H1 (cell line): ENCODE data around the gene CRABP2. TPM values are rescaled to one million over a fixed set of nuclear protein-coding genes. Genes with fewer than 3 reads are reported as not detected.

Experiments
- ATF2 ChIP-seq: IDR thresholded peaks from 2 replicates; pipeline ENCODE4 v1.6.1; 2012; ENCODE audit warnings: low read length, inconsistent platforms
- BCL11A ChIP-seq, 2 experiments: IDR thresholded peaks; one replicate each; pipeline ENCODE4 v1.6.1; 2011; ENCODE audit warnings: low read depth in 2 of 2, low read length in 2 of 2, mild to moderate bottlenecking in 2 of 2
- CHD1 ChIP-seq: IDR thresholded peaks from 2 replicates; pipeline ENCODE4 v1.6.1; 2012; ENCODE audit warnings: low read depth, low read length, improper control_type of control experiment
- CHD2 ChIP-seq: IDR thresholded peaks from 2 replicates; pipeline ENCODE4 v1.6.1; 2012; ENCODE audit warnings: low read length, improper control_type of control experiment
- CTBP2 ChIP-seq: IDR thresholded peaks from 2 replicates; pipeline ENCODE4 v1.7.0; 2011; ENCODE audit warnings: borderline replicate concordance, mild to moderate bottlenecking, moderate library complexity, mixed read lengths, low read length; ENCODE audit not compliant: insufficient read depth, insufficient read length
- E2F6 ChIP-seq: IDR thresholded peaks from 2 replicates; pipeline ENCODE4 v1.6.1; 2012; ENCODE audit warnings: inconsistent platforms
- EP300 ChIP-seq, 2 experiments: IDR thresholded peaks; 1 replicate in 1 of 2; 2 replicates in 1 of 2; pipeline ENCODE4 v1.6.1; 2011 to 2012; ENCODE audit warnings: low read depth in 2 of 2, low read length in 2 of 2, mild to moderate bottlenecking in 2 of 2, borderline replicate concordance in 1 of 2, inconsistent platforms in 1 of 2, moderate library complexity in 1 of 2
- EZH2 ChIP-seq: fragments of 200-600 bp; sonication (generic); IDR thresholded peaks from 2 replicates; pipeline ENCODE4 v1.7.1; 2012; ENCODE audit warnings: low read depth, mild to moderate bottlenecking, moderate library complexity, low read length, inconsistent platforms; ENCODE audit not compliant: severe bottlenecking
- HDAC6 ChIP-seq: IDR thresholded peaks from one replicate; pipeline ENCODE4 v1.7.1; 2012; ENCODE audit warnings: low read depth, mild to moderate bottlenecking, inconsistent platforms, low read length, moderate library complexity
- JUN ChIP-seq: IDR thresholded peaks from 2 replicates; pipeline ENCODE4 v1.6.1; 2011; ENCODE audit warnings: low read depth, mild to moderate bottlenecking, improper control_type of control experiment, low read length
- JUND ChIP-seq: IDR thresholded peaks from 2 replicates; pipeline ENCODE4 v1.6.1; 2011; ENCODE audit warnings: mild to moderate bottlenecking, improper control_type of control experiment, low read length
- MAFK ChIP-seq: IDR thresholded peaks from 2 replicates; pipeline ENCODE4 v1.6.1; 2012; ENCODE audit warnings: low read depth, mild to moderate bottlenecking, improper control_type of control experiment, low read length
- NANOG ChIP-seq: IDR thresholded peaks from 2 replicates; pipeline ENCODE4 v1.6.1; 2011; ENCODE audit warnings: low read length, low read depth, mild to moderate bottlenecking, inconsistent platforms; ENCODE audit not compliant: insufficient read depth, poor library complexity, severe bottlenecking
- PHF8 ChIP-seq: fragments of 200-600 bp; sonication (generic); conservative IDR thresholded peaks from 2 replicates; pipeline ENCODE4 v1.7.1; 2012; ENCODE audit warnings: low read depth, mild to moderate bottlenecking, inconsistent platforms, low read length, moderate library complexity
- POLR2A ChIP-seq, 2 experiments: IDR thresholded peaks; 1 replicate in 1 of 2; 2 replicates in 1 of 2; pipeline ENCODE4 v1.6.1; 2011; ENCODE audit warnings: low read depth in 2 of 2, low read length in 2 of 2, mild to moderate bottlenecking in 2 of 2; ENCODE audit errors: control extremely low read depth in 1 of 2
- POU5F1 ChIP-seq: IDR thresholded peaks from 2 replicates; pipeline ENCODE4 v1.6.1; 2011; ENCODE audit warnings: low read depth, mild to moderate bottlenecking, low read length, moderate library complexity
- SIRT6 ChIP-seq: IDR thresholded peaks from one replicate; pipeline ENCODE4 v1.7.1; 2012; ENCODE audit warnings: low read length, inconsistent platforms
- SP1 ChIP-seq: IDR thresholded peaks from 2 replicates; pipeline ENCODE4 v1.6.1; 2011; ENCODE audit warnings: low read depth, low read length
- TAF1 ChIP-seq: IDR thresholded peaks from 2 replicates; pipeline ENCODE4 v1.6.1; 2011; ENCODE audit warnings: mild to moderate bottlenecking, low read depth, low read length
- TAF7 ChIP-seq: optimal IDR thresholded peaks from 2 replicates; pipeline ENCODE3; 2011; ENCODE audit warnings: low read depth, mild to moderate bottlenecking, inconsistent platforms, low read length, moderate library complexity, borderline replicate concordance
- YY1 ChIP-seq: IDR thresholded peaks from 2 replicates; pipeline ENCODE4 v1.6.1; 2011; ENCODE audit warnings: low read depth, mild to moderate bottlenecking, low read length
- polyA plus RNA-seq, 7 experiments: library from polyadenylated mRNA; depleted of rRNA in 3 of 7; stranded (reverse) in 5 of 7; unstranded in 2 of 7; fragments of >200 nt in 5 of 7; fragments of 200-250 nt in 2 of 7; gene quantifications; 1 replicate in 5 of 7; 2 replicates in 1 of 7; 4 replicates in 1 of 7; pipeline versions ENCODE4 v1.2.1 to v1.2.3, GENCODE V29; 2011 to 2013; ENCODE audit warnings: missing spikeins in 2 of 7, mixed read lengths in 2 of 7
- total RNA-seq: library from RNA; stranded (reverse); fragmentation: NEBNext Ultra II Directional; extraction: Animal tissue kit (Norgen Biotek cat#: 25700); gene quantifications from 2 replicates; pipeline ENCODE4 v1.2.1, GENCODE V29; 2021

CRABP2 gene
- total and polyA plus RNA-seq, 2 of the 8 experiments (the other 6 are each of a cell fraction or from before 2014, with no cell fraction given) = 69.2 to 119 TPM

GRCh38 chr1:156692925-156693847 lies 12.2 kb downstream of the CRABP2 start (continued):
- TF ChIP-seq TAF1 (peak; percentile 44; the same call in 1 of the 2 replicates), EP300 (IDR thresholded peaks at IDR 0.05; ENCODE audit: borderline replicate concordance in 1 of 2, low read depth in 2 of 2, low read length in 2 of 2) (peak; percentile 44 to 98), MAFK (no peak), E2F6 (no peak), SIRT6 (no peak), TAF7 (peak; percentile 51), YY1 (no peak; the same call in 1 of the 2 replicates), SP1 (peak; percentile 90), HDAC6 (no peak), POU5F1 (0 out of 2 replicates have a peak, but pooled peaks have one; percentile 55), POLR2A (IDR thresholded peaks at IDR 0.05; ENCODE audit: control extremely low read depth in 1 of 2, low read depth in 2 of 2, low read length in 2 of 2) (peak in 1 of 2 experiments; percentile 78; a peak in 2 of 3 replicates), PHF8 (no peak; the same call in 1 of the 2 replicates), JUN (no peak), CHD1 (no peak), JUND (peak; percentile 75; the same call in 1 of the 2 replicates), ATF2 (peak; percentile 42; the same call in 1 of the 2 replicates), NANOG (peak; percentile 80), CTBP2 (no peak), BCL11A (IDR thresholded peaks at IDR 0.05; ENCODE audit: low read depth in 2 of 2, low read length in 2 of 2) (no peak), CHD2 (peak; percentile 64; the same call in 1 of the 2 replicates), EZH2 (no peak)
